Stromal cell of bone marrow (primary cell): ENCODE measurements around the gene PRPF31.
"Not testable (repeated sequence)": the region's sequence is repeated elsewhere in the genome, so short reads cannot be mapped to it uniquely, and the experiment has no call there.

Experiments
- DNase-seq: peaks from one replicate; pipeline ENCODE4 v3.0.0-alpha.2; 2012; ENCODE audit warnings: low read depth

The PRPF31 gene

DNA sequence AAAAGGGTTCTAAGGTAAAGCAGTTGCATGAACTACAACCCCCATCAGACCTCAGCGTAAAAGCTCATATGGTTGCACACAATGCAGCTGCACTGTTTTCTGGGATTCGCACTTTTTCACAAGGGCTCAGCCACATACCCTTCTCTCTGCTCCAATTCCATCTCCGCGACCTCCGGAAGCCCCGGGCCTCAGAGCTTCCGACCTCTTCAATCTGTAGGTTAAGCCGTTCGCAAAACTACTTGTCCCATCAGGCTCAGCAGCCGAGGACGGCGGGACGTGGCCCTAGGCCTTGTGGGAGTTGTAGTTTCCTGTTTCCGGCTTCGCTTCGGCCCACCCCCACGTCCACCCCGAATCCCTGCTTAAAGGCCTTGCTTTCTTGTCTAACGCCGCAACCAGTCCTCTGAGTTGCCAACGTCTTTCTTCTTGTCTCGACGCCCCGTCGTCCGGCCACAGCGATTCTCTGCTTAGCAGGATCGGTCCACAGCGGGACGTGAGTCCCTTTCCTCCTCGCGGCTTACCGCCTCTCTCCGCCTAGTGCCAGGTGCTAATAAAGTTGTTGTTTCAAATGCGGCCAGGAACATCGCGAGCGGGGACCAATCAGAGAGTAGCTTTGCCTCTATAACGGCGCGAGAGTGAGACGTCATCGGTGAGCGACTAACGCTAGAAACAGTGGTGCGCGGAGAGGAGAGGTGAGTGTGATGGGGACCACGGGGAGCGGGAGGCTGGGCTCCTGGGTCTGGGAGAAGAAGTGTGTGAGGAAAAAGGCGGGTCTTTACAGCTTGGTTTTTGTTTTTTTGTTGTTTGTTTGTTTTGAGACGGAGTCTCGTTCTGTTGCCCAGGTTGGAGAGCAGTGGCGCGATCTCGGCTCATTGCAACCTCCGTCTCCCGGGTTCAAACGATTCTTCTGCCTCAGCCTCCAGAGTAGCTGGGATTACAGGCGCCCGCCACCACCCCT lies at the start of gene PRPF31, which contains the start of gene TFPT:
Gene PRPF31, plus strand, starts transcription at position 646 of the 955 bp plus-strand sequence. CDS start 2,525 bp downstream, outside the sequence.
Gene TFPT, minus strand, starts transcription at position 549 of the 955 bp plus-strand sequence. Its CDS starts 388 bp downstream, at position 161.
- peak; percentile 98 for DNase-seq

DNA sequence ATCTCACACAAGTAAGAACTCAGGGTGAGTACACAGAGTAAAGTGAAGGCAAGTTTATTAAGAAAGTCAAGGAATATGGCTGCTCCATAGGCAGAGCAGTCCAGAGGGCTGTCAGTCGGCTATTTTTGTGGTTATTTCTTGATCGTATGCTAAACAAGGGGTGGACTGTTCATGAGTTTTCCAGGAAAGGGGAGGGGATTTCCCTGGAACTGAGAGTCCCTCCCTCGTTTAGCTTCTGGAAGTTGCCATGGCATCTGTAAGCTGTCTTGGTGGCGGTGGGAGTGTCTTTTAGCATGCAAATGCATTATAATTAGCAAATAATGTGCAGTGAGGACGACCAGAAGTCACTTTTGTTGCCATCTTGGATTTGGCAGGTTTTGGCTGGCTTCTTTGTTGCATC lies 46.1 kb upstream of the PRPF31 start:
- no peak for DNase-seq

- DNase-seq: no peak
These were observed 41.7 kb upstream of the PRPF31 start for GRCh38 chr19:54073829-54074228.

- DNase-seq: no peak
These were observed 40.7 kb upstream of the PRPF31 start for GRCh38 chr19:54074851-54075250.

- DNase-seq: no peak
These were observed 38.2 kb upstream of the PRPF31 start for GRCh38 chr19:54077334-54077733.

GRCh38 chr19:54081032-54081431 lies 34.5 kb upstream of the PRPF31 start, which contains the start of gene TARM1:
Gene TARM1, minus strand, starts transcription at chr19:54081365. Its CDS starts 25 bp downstream, at chr19:54081340.
- DNase-seq: no peak

GRCh38 chr19:54084410-54084809 lies 31.1 kb upstream of the PRPF31 start:
- DNase-seq: no peak

- DNase-seq: no peak
These were observed 21.0 kb upstream of the PRPF31 start for GRCh38 chr19:54094426-54095000.

GRCh38 chr19:54095136-54095858 lies 20.3 kb upstream of the PRPF31 start:
- DNase-seq: no peak

GRCh38 chr19:54095859-54096616 lies 19.5 kb upstream of the PRPF31 start:
- DNase-seq: peak; percentile 13

- peak; percentile 41 for DNase-seq
These were observed 18.9 kb upstream of the PRPF31 start for GRCh38 chr19:54096617-54097106.

- no peak for DNase-seq
These were observed 16.2 kb upstream of the PRPF31 start for GRCh38 chr19:54099190-54099902.

DNA sequence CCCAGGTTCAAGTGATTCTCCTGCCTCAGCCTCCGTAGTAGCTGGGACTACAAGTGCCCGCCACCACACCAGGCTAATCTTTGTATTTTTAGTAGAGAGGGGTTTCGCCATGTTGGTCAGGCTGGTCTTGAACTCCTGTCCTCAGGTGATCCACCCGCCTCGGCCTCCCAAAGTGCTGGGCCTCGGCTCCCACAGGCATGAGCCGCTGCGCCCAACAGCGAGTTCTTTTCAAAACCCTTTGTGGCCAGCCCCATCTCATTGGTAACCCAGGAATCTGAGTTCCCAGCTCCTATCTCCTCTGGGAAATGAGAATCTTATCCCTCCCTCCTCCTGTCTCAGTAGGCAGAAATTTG lies 15.7 kb upstream of the PRPF31 start:
- not testable (repeated sequence) for DNase-seq

DNA sequence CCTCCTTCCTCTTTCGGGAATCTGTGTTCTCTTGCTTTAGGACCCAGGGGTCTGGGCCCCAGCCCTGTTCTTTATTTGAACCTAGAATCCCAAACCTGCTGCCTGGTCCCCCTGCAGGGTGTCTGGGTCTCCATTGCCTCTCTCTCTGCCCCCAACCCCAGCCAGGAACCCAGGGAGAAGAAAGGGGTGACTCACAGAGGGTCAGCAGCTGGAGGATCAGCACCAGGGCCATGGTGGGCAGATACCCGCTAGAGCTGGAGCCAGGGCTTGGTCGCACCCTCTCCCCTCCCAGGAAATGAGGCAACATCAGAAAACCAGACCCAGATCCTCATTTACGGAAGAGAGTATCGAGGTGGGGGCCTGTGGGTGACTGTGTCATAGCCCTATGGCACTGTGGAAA lies 15.0 kb upstream of the PRPF31 start, which contains the start of gene OSCAR:
Gene OSCAR, minus strand, starts transcription at position 243 of the 400 bp plus-strand sequence. Its CDS starts 11 bp downstream, at position 232.
- no peak for DNase-seq

GRCh38 chr19:54102421-54103169 lies 13.0 kb upstream of the PRPF31 start, which contains the start of gene NDUFA3:
Gene NDUFA3, plus strand, starts transcription at chr19:54102855. Its CDS starts 24 bp downstream, at chr19:54102879.
- DNase-seq: peak; percentile 96

DNA sequence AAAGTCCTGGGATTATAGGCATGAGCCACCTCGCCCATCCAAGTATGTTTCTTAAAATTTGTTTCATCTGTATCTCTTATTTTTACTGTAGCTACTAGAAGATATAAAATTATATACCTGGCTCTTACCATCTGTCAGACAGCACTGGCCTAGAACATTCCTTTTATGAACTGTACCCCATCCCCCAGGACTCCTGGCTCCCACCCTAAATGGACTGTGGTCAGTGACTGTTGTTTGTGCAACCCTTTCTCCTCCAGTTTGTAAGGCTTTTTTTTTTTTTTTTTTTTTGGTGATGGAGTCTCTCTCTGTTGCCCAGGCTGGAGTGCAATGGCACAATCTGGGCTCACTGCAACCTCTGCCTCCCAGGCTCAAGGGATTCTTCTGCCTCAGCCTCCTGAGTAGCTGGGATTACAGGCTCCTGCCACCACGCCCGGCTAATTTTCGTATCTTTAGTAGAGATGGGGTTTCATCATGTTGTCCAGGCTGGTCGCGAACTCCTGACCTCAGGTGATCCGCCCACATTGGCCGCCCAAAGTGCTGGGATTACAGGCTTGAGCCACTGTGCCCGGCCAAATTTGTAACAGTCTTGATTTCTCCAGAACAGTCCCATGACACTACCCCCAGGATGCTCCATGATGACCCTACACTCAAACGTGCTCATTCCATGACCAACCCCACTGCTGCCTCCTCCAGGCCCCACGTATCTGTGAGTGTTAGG lies 10.4 kb upstream of the PRPF31 start:
- no peak for DNase-seq

DNA sequence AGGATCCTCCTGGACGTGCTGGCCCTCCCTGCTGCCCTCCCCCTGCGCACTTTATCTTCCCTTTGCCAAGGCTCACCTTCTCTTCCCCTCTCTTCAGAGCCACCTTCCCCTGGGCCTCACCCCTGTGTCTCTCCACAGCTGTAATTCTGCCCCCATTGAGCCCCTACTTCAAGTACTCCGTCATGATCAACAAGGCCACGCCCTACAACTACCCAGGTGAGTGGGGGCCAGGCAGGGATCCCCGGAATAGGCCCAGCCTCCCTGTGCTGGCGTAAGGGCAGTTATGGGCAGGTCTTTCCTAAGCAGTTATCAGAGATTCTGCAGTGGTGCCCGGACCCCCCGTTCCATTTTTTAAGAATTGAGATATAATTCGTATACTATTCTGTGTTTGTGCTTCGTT lies 9.8 kb upstream of the PRPF31 start:
- DNase-seq: no peak

- DNase-seq: no peak
These were observed 8.8 kb upstream of the PRPF31 start for GRCh38 chr19:54106716-54107115.

GRCh38 chr19:54107876-54108490 lies 7.6 kb upstream of the PRPF31 start:
- DNase-seq: no peak
